ENCODE data around the gene TUSC1.

DNA sequence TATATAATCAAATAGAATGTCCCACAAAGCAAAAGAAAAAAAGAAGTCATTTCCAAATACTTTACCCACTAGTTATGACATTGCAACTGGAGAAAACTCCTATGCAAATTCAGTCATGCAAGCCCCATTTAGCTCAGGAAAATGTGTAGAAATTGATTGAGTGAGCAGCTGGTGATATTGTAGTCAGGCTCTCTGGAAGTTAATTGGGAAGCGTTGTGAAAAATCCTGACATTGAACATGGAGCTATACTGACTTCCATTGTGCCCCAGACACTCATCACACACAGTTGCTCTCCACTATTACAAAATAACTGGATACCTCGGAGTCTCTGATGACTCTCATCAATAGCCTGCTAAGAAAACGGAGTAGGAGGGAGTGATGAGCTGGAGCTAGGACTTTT is 49.0 kb downstream of the TUSC1 start:
- TF ChIP-seq POLR2A (IDR thresholded peaks at IDR 0.05; ENCODE audit: low read depth, low read length) (no peak), TAF1 (IDR thresholded peaks at IDR 0.05; ENCODE audit: borderline replicate concordance, low read depth, low read length) (no peak), POLR2AphosphoS5 (IDR thresholded peaks at IDR 0.05; ENCODE audit: low read depth, low read length) (no peak)
